Ascending aorta (tissue), 2 donors: Measurements from ENCODE around the gene ARFGEF2. TPM values are rescaled to one million over a fixed set of nuclear protein-coding genes. Genes with fewer than 3 reads are reported as not detected.

Experiments
- DNase-seq, 2 donors: peaks; one replicate each; pipeline ENCODE4 v3.0.0-alpha.2; 2019; ENCODE audit warnings: low spot score in 2 of 2
- H3K27ac ChIP-seq, 2 donors: fragments of 200-600 bp; sonication (generic); one replicate each; pipeline ENCODE4 v1.5.1; 2016 to 2017; ENCODE audit warnings: mild to moderate bottlenecking in 1 of 2
- H3K27me3 ChIP-seq: fragments of 200-600 bp; sonication (generic); one replicate; pipeline ENCODE4 v1.5.1; 2017
- H3K36me3 ChIP-seq, 2 donors: fragments of 200-600 bp; sonication (generic); one replicate each; pipeline ENCODE4 v1.5.1; 2016
- H3K4me1 ChIP-seq, 2 donors: fragments of 200-600 bp; sonication (generic); one replicate each; pipeline ENCODE4 v1.5.1; 2016 to 2017; ENCODE audit warnings: mild to moderate bottlenecking in 1 of 2
- H3K4me3 ChIP-seq, 2 donors: fragments of 200-600 bp; sonication (generic); one replicate each; pipeline ENCODE4 v1.5.1; 2016 to 2017; ENCODE audit warnings: mild to moderate bottlenecking in 1 of 2
- H3K9me3 ChIP-seq, 2 donors: fragments of 200-600 bp; sonication (generic); one replicate each; pipeline ENCODE4 v1.5.1; 2016
- CTCF ChIP-seq, 3 experiments: fragments of 200-600 bp in 2 of 3; fragments of 450-650 bp in 1 of 3; sonication (generic) in 2 of 3; IDR thresholded peaks; one replicate each; pipeline ENCODE4 v1.5.1; 2016 to 2019; ENCODE audit warnings: antibody characterized with exemption in 3 of 3, mild to moderate bottlenecking in 1 of 3, moderate library complexity in 1 of 3
- intact Hi-C: fragments of 100-400 bp; cut with DNase I; formaldehyde crosslinking; loops from one replicate; pipeline ENCODE4 v1.15.1; 2023
- total RNA-seq: library from RNA; depleted of rRNA; stranded (reverse); fragments of >200 nt; gene quantifications from one replicate; pipeline ENCODE4 v1.1.0, GENCODE V29; 2016

ARFGEF2 gene
- total RNA-seq, 1 donor from 2014 or later = 7.9 TPM

- Histone ChIP-seq H3K27ac (no peak overlapping the region), H3K36me3 (no peaks in the 10 kb centered on the region), H3K27me3 (no peaks in the 10 kb centered on the region), H3K9me3 (no peaks in the 10 kb centered on the region), H3K4me1 (peaks cover 12 to 23% of the 10 kb centered on the region in 2 donors), H3K4me3 (no peak overlapping the region)
- intact Hi-C loops = no loop called here
- no peak for DNase-seq
- TF ChIP-seq CTCF (IDR thresholded peaks at IDR 0.05) = no peak
Observed at GRCh38 chr20:48919336-48919881, 2.1 kb upstream of the ARFGEF2 start.

- H3K36me3 ChIP-seq = no peaks in the 10 kb centered on the region
- no peak for DNase-seq
- H3K27me3 ChIP-seq = no peaks in the 10 kb centered on the region
- H3K4me1 ChIP-seq = peaks cover 12 to 28% of the 10 kb centered on the region in 2 donors
- no peak overlapping the region for H3K27ac ChIP-seq
- TF ChIP-seq CTCF (IDR thresholded peaks at IDR 0.05) = no peak
- H3K9me3 ChIP-seq = no peaks in the 10 kb centered on the region
- intact Hi-C loops = loop anchor here (5.0 to 10.0 kb wide), 5 partner anchors 93 to 625 kb away; partner anchors contain the start of genes CSE1L and PREX1
- H3K4me3 ChIP-seq = no peak overlapping the region
Observed at GRCh38 chr20:48919882-48920526, 1.5 kb upstream of the ARFGEF2 start.

- Histone ChIP-seq H3K4me3 (peak overlapping the region; percentile 91 to 99), H3K27ac (peak overlapping the region; percentile 89 to 96), H3K4me1 (peaks cover 12 to 28% of the 10 kb centered on the region in 2 donors), H3K9me3 (no peaks in the 10 kb centered on the region), H3K27me3 (no peaks in the 10 kb centered on the region), H3K36me3 (no peaks in the 10 kb centered on the region)
- intact Hi-C loops = loop anchor here (5.0 to 10.0 kb wide), 5 partner anchors 93 to 626 kb away; partner anchors contain the start of genes CSE1L and PREX1
- DNase-seq = no peak
- TF ChIP-seq CTCF (IDR thresholded peaks at IDR 0.05) = no peak
Observed at GRCh38 chr20:48920527-48921167, 864 bp upstream of the ARFGEF2 start.

GRCh38 chr20:48921883-48922820, 641 bp downstream of the ARFGEF2 start:
- no peaks in the 10 kb centered on the region for H3K9me3 ChIP-seq

More at GRCh38 chr20:48921883-48922820, 641 bp downstream of the ARFGEF2 start:
- H3K27ac ChIP-seq = peak overlapping the region; percentile 89 to 96
- peak in 1 of 2 donors; percentile 72 for DNase-seq
- TF ChIP-seq CTCF (IDR thresholded peaks at IDR 0.05) = no peak
- intact Hi-C loops = loop anchor here (5.0 to 10.0 kb wide), 5 partner anchors 95 to 627 kb away; partner anchors contain the start of genes CSE1L and PREX1
- peaks cover 12 to 31% of the 10 kb centered on the region in 2 donors for H3K4me1 ChIP-seq
- H3K36me3 ChIP-seq = no peaks in the 10 kb centered on the region
- H3K27me3 ChIP-seq = no peaks in the 10 kb centered on the region
- H3K4me3 ChIP-seq = peak overlapping the region; percentile 91 to 99
